GM12891 (cell line): ENCODE results near the gene PCSK5.
"Not testable (repeated sequence)": the region's sequence is repeated elsewhere in the genome, so short reads cannot be mapped to it uniquely, and the experiment has no call there.

Source experiments
- DNase-seq: peaks from one replicate; pipeline ENCODE4 v3.0.0; 2011; ENCODE audit warnings: low spot score; ENCODE audit not compliant: insufficient read length
- FAIRE-seq: peaks from 2 replicates; lab custom pipeline; 2011; peaks lifted over from hg19 to GRCh38; lab: Jason Lieb, UNC
- PAX5 ChIP-seq: IDR thresholded peaks from 2 replicates; pipeline ENCODE4 v1.6.1; 2011; ENCODE audit warnings: low read length, moderate library complexity, mild to moderate bottlenecking; ENCODE audit not compliant: insufficient read depth, severe bottlenecking
- POLR2A ChIP-seq: IDR thresholded peaks from 2 replicates; pipeline ENCODE4 v1.6.1; 2011; ENCODE audit warnings: low read depth, low read length, control low read depth
- POLR2AphosphoS5 ChIP-seq: IDR thresholded peaks from 2 replicates; pipeline ENCODE4 v1.6.1; 2011; ENCODE audit warnings: low read depth, low read length, control low read depth
- POU2F2 ChIP-seq: IDR thresholded peaks from 2 replicates; pipeline ENCODE4 v1.6.1; 2011; ENCODE audit warnings: low read depth, mild to moderate bottlenecking, control low read depth, low read length, moderate library complexity
- SPI1 ChIP-seq: IDR thresholded peaks from 2 replicates; pipeline ENCODE4 v1.6.1; 2011; ENCODE audit warnings: low read depth, low read length, control low read depth
- TAF1 ChIP-seq: IDR thresholded peaks from 2 replicates; pipeline ENCODE4 v1.6.1; 2011; ENCODE audit warnings: low read depth, low read length, control low read depth

Gene PCSK5

DNA sequence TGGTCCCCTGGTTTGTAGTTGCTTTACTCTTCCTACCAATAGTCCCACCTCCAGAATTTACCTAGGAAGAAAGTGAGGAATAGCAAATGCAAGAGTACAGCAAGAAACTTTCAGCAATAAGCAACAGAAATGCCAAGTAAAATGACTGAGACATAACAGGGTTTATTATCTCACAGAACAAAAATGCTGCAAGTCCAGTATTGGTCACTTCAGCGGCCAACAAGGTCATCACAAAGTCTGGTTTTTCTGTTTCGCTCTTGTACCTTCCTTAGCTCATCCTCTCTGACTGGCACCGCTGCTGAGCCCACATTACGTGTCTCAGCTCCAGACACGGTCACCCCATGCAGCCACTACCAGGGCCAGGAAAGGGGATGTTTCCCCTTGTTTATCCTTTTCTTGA, 421.1 kb downstream of the PCSK5 start:
- FAIRE-seq (no peak), DNase-seq (no peak)
- TF ChIP-seq POU2F2, result no peak
- TF ChIP-seq POLR2A, result no peak
- no peak for TF ChIP-seq SPI1
- TF ChIP-seq POLR2AphosphoS5, result no peak
- TF ChIP-seq TAF1, result no peak
- TF ChIP-seq PAX5, result no peak

DNA sequence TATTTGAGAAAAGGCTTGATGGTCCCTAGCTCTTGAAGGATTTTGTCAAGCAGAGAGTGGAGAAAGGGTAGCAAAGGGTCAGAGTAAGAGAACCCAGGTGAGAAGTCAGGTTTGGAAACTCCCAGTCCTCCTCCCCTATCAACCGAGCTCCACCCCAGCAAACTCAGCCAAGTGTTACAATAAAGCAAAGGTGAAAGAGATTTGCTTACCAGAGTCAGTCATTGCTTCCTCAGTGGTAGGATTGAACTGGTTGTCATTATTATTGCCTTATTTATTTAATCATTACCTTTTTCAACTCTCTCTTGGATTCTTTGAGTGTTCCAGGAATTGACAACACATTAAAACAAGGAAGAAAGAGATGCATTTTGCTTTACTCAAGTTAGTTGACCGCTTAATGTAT, 423.3 kb downstream of the PCSK5 start:
- TF ChIP-seq POLR2A, result no peak
- TF ChIP-seq SPI1, result no peak
- TF ChIP-seq POLR2AphosphoS5, result no peak
- TF ChIP-seq PAX5, result no peak
- no peak for TF ChIP-seq POU2F2
- TF ChIP-seq TAF1, result no peak
- DNase-seq, result no peak
- no peak for FAIRE-seq

- FAIRE-seq (no peak), DNase-seq (no peak)
- TF ChIP-seq POU2F2 (no peak), POLR2A (no peak), TAF1 (no peak), SPI1 (no peak), PAX5 (no peak), POLR2AphosphoS5 (no peak)
Measured at GRCh38 chr9:76314321-76314720, 423.8 kb downstream of the PCSK5 start.

- FAIRE-seq (no peak), DNase-seq (no peak)
- TF ChIP-seq TAF1 (no peak), POU2F2 (no peak), PAX5 (no peak), SPI1 (no peak), POLR2A (no peak), POLR2AphosphoS5 (no peak)
Measured at GRCh38 chr9:76316069-76316468, 425.6 kb downstream of the PCSK5 start.

DNA sequence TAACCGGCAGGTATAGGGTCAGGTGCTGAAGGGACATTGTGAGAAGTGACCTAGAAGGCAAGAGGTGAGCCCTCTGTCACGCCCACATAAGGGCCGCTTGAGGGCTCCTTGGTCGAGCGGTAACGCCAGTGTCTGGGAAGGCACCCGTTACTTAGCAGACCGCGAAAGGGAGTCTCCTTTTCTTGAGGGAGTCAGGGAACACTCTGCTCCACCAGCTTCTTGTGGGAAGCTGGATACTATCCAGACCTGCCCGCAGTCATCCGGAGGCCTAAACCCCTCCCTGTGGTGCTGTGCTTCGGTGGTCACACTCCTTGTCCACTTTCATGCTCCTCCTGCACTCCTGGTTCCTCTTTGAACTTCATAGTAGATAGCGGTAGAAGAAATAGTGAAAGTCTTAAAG, 429.0 kb downstream of the PCSK5 start:
- not testable (repeated sequence) for FAIRE-seq, DNase-seq

GRCh38 chr9:76321195-76321828, 430.8 kb downstream of the PCSK5 start:
- no peak for FAIRE-seq
- no peak for DNase-seq
- no peak for TF ChIP-seq PAX5
- TF ChIP-seq SPI1, result no peak
- no peak for TF ChIP-seq TAF1
- no peak for TF ChIP-seq POU2F2
- TF ChIP-seq POLR2AphosphoS5, result no peak
- no peak for TF ChIP-seq POLR2A

- no peak for TF ChIP-seq TAF1
- TF ChIP-seq POLR2AphosphoS5, result no peak
- TF ChIP-seq SPI1, result no peak
- TF ChIP-seq POLR2A, result no peak
- TF ChIP-seq POU2F2, result no peak
- no peak for TF ChIP-seq PAX5
- no peak for DNase-seq
- FAIRE-seq, result no peak
Measured at GRCh38 chr9:76322810-76323209, 432.3 kb downstream of the PCSK5 start.

DNA sequence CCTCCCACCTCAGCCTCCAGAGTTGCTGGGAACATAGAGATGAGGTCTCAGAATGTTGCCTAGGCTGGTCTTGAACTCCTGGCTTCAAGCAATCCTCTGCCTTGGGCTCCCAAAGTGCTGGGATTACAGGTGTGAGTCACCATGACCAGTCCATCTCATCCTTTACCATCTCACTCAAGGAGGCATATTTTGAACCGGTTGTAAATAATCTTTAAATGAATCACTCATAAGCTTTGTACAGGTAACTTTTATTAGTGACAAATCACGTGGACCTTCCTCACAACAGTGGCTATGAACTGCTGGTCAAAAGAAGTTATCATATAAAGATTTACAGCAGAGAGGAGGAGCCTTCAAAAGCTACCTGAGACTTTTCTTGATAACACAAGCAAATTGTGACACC, 433.0 kb downstream of the PCSK5 start:
- FAIRE-seq, result no peak
- no peak for DNase-seq
- no peak for TF ChIP-seq POU2F2
- TF ChIP-seq TAF1, result no peak
- TF ChIP-seq POLR2AphosphoS5, result no peak
- TF ChIP-seq SPI1, result no peak
- no peak for TF ChIP-seq POLR2A
- TF ChIP-seq PAX5, result no peak

GRCh38 chr9:76324030-76324429, 433.6 kb downstream of the PCSK5 start:
- DNase-seq, FAIRE-seq: not testable (repeated sequence)

DNA sequence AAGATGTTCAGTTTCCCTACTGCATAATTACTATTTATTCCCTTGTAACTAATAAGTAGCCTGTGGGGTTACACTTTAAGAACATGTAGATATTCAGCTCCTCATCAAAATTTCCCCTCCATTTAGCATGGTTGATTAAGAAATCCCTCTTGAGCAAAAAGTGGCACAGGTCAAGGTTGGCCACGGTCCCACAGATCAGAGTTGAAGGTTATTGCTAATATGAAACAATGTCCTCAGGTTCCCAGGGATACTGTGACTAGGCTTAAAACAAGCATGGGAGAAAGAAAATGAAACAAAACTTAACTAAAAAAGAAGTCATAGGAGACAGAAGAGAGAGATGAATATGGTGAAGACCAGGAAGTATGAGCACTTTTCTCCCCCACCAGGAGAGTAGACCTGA, 439.6 kb downstream of the PCSK5 start:
- DNase-seq (no peak), FAIRE-seq (no peak)
- TF ChIP-seq POLR2A, result no peak
- no peak for TF ChIP-seq TAF1
- TF ChIP-seq POLR2AphosphoS5, result no peak
- no peak for TF ChIP-seq POU2F2
- TF ChIP-seq PAX5, result no peak
- TF ChIP-seq SPI1, result no peak

DNA sequence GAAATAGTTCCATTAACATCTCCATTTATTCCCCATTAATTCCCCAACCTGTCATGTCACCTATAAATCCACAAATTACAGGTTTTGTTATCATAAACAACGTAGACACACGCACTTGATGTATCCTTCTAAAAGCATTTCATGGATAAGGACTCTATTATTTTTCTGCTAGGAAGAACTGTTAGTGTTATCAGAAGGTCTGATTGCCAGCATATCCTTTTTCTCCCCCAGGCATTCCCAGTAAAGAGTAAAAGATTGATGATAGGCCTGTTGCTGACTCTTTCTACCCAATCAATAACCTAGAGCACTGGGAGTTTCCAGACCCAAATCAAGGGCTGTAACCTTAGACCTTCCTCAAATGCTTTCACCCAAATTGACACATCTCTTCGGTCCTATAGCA, 442.9 kb downstream of the PCSK5 start:
- DNase-seq (no peak), FAIRE-seq (no peak)
- TF ChIP-seq POLR2A (no peak), POU2F2 (no peak), PAX5 (no peak), POLR2AphosphoS5 (no peak), SPI1 (no peak), TAF1 (no peak)

DNA sequence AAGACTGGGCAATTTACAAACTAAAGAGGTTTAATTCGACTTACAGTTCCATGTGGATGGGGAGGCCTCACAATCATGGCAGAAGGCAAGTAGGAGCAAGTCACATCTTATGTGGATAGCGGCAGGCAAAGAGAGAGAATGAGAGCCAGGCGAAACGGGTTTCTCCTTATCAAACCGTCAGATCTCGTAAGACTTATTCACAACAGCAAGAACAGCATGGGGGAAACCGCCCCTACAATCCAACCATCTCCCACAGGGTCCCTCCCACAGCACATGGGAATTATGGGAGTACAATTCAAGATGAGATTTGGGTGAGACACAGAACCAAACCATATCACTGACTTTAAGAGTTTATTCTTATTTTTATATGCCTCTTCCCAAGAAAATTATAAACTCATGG, 443.5 kb downstream of the PCSK5 start:
- DNase-seq, result no peak
- TF ChIP-seq PAX5 (no peak), SPI1 (no peak), TAF1 (no peak), POU2F2 (no peak), POLR2AphosphoS5 (no peak), POLR2A (no peak)
- FAIRE-seq, result no peak
